CD14-positive monocyte (primary cell): ENCODE results near the gene FNDC10. TPM values are rescaled to one million over a fixed set of nuclear protein-coding genes. Genes with fewer than 3 reads are reported as not detected.

Experiments used
- DNase-seq, 3 donors: peaks; one replicate each; pipeline ENCODE4 v3.0.0-alpha.2; 2011 to 2022
- H2AFZ ChIP-seq: 2 replicates; pipeline ENCODE4 v1.6.0; 2012; ENCODE audit warnings: mild to moderate bottlenecking, low read depth, low read length, inconsistent platforms; ENCODE audit not compliant: insufficient read depth, poor library complexity, severe bottlenecking
- H3K27ac ChIP-seq, 2 donors: 1 replicate in 1 of 2; 2 replicates in 1 of 2; pipeline ENCODE4 v1.5.1; 2012 to 2013; ENCODE audit warnings: low read length in 2 of 2, control low read depth in 1 of 2, inconsistent platforms in 1 of 2, low read depth in 1 of 2, mild to moderate bottlenecking in 1 of 2
- H3K27me3 ChIP-seq, 2 donors: one replicate each; pipeline versions ENCODE4 v1.6.0 to v1.6.1; 2011 to 2013; ENCODE audit warnings: low read length in 2 of 2; ENCODE audit not compliant: control insufficient read depth in 2 of 2, insufficient read depth in 2 of 2
- H3K36me3 ChIP-seq, 2 donors: replicated peaks in 1 of 2; 1 replicate in 1 of 2; 2 replicates in 1 of 2; pipeline versions ENCODE4 v1.5.1 to v1.6.1; 2012 to 2013; ENCODE audit warnings: low read length in 2 of 2, control low read depth in 1 of 2, inconsistent platforms in 1 of 2, mild to moderate bottlenecking in 1 of 2; ENCODE audit not compliant: insufficient read depth in 2 of 2, control insufficient read depth in 1 of 2
- H3K4me1 ChIP-seq, 2 donors: 1 replicate in 1 of 2; 2 replicates in 1 of 2; pipeline versions ENCODE4 v1.5.1 to v1.6.1; 2012 to 2013; ENCODE audit warnings: low read length in 2 of 2, control low read depth in 1 of 2, inconsistent platforms in 1 of 2, mild to moderate bottlenecking in 1 of 2, moderate library complexity in 1 of 2; ENCODE audit not compliant: insufficient read depth in 2 of 2, control insufficient read depth in 1 of 2
- H3K4me2 ChIP-seq: replicated peaks from 2 replicates; pipeline ENCODE3; 2012; ENCODE audit warnings: low read length, moderate library complexity, mild to moderate bottlenecking; ENCODE audit not compliant: poor library complexity, severe bottlenecking; ENCODE audit errors: extremely low read depth
- H3K4me3 ChIP-seq, 3 experiments: fragments of 200-600 bp in 1 of 3; sonication (generic) in 1 of 3; replicated peaks in 1 of 3; 1 replicate in 2 of 3; 2 replicates in 1 of 3; pipeline ENCODE4 v1.5.1; 2011 to 2013; ENCODE audit warnings: low read length in 3 of 3, mild to moderate bottlenecking in 3 of 3, control low read depth in 2 of 3, low read depth in 2 of 3, inconsistent platforms in 1 of 3, moderate library complexity in 1 of 3
- H3K79me2 ChIP-seq: 2 replicates; pipeline ENCODE4 v1.6.0; 2012; ENCODE audit warnings: mild to moderate bottlenecking, control low read depth, inconsistent platforms, low read length, moderate library complexity; ENCODE audit not compliant: insufficient read depth
- H3K9ac ChIP-seq: 2 replicates; pipeline ENCODE4 v1.6.0; 2017; ENCODE audit warnings: low read length, mild to moderate bottlenecking; ENCODE audit not compliant: insufficient read depth, poor library complexity, severe bottlenecking
- H3K9me3 ChIP-seq, 2 donors: replicated peaks in 1 of 2; 1 replicate in 1 of 2; 2 replicates in 1 of 2; pipeline versions ENCODE4 v1.5.1 to v1.6.1; 2012 to 2013; ENCODE audit warnings: low read length in 2 of 2, control low read depth in 1 of 2; ENCODE audit not compliant: control insufficient read depth in 1 of 2, insufficient read depth in 1 of 2
- H4K20me1 ChIP-seq: 2 replicates; pipeline ENCODE4 v1.6.0; 2012; ENCODE audit warnings: mild to moderate bottlenecking, low read length, control low read depth, moderate library complexity; ENCODE audit not compliant: insufficient read depth
- H3K27ac Mint-ChIP-seq, 7 donors: one replicate each; pipeline ENCODE4 v1.8.0; 2020; ENCODE audit warnings: mild to moderate bottlenecking in 7 of 7, mixed read lengths in 7 of 7, moderate library complexity in 6 of 7, inconsistent platforms in 2 of 7
- H3K27me3 Mint-ChIP-seq, 3 donors: one replicate each; pipeline ENCODE4 v1.8.0; 2021 to 2022; ENCODE audit warnings: low read depth in 3 of 3, mild to moderate bottlenecking in 3 of 3, mixed read lengths in 3 of 3, moderate library complexity in 3 of 3, inconsistent platforms in 1 of 3
- H3K36me3 Mint-ChIP-seq, 2 donors: one replicate each; pipeline ENCODE4 v1.8.0; 2020; ENCODE audit warnings: mixed read lengths in 2 of 2, inconsistent platforms in 1 of 2, mild to moderate bottlenecking in 1 of 2
- H3K4me1 Mint-ChIP-seq: one replicate; pipeline ENCODE4 v1.8.0; 2020; ENCODE audit warnings: mild to moderate bottlenecking, mixed read lengths
- H3K4me3 Mint-ChIP-seq, 2 donors: one replicate each; pipeline ENCODE4 v1.8.0; 2020; ENCODE audit warnings: mild to moderate bottlenecking in 2 of 2, mixed read lengths in 2 of 2, moderate library complexity in 1 of 2
- H3K9me3 Mint-ChIP-seq, 7 donors: one replicate each; pipeline ENCODE4 v1.8.0; 2020 to 2022; ENCODE audit warnings: mixed read lengths in 7 of 7, mild to moderate bottlenecking in 6 of 7, moderate library complexity in 6 of 7, inconsistent platforms in 2 of 7
- WGBS: methylation state at CpG from one replicate; pipeline ENCODE4 v1.1.5; 2013; ENCODE audit warnings: missing lambda C conversion rate; ENCODE audit not compliant: insufficient coverage; 5-methylcytosine and 5-hydroxymethylcytosine counted together
- intact Hi-C, 2 donors: fragments of 100-400 bp; cut with micrococcal nuclease; formaldehyde crosslinking; loops; one replicate each; pipeline versions ENCODE4 v1.15.0 to v1.15.1; 2023
- polyA plus RNA-seq, 3 donors: library from polyadenylated mRNA; depleted of rRNA in 1 of 3; unstranded in 2 of 3; stranded (reverse) in 1 of 3; fragments of 300-500 nt in 2 of 3; fragments of >200 nt in 1 of 3; fragmentation: Illumina TruSeq in 2 of 3; gene quantifications; 1 replicate in 2 of 3; 2 replicates in 1 of 3; pipeline ENCODE4 v1.2.3, GENCODE V29; 2012 to 2021
- TF ChIP-seq, protein P1 (sequence below): fragments of 200-600 bp; IDR thresholded peaks from one replicate; pipeline ENCODE4 v1.8.0; 2022; ENCODE audit warnings: antibody characterized with exemption, mild to moderate bottlenecking

Gene FNDC10
- polyA plus RNA-seq, 3 donors: 0.46 to 3.4 (median 1.5) TPM

- intact Hi-C loops: no loop called here
These were observed 5.8 kb upstream of the FNDC10 start for GRCh38 chr1:1605724-1606123.

DNA sequence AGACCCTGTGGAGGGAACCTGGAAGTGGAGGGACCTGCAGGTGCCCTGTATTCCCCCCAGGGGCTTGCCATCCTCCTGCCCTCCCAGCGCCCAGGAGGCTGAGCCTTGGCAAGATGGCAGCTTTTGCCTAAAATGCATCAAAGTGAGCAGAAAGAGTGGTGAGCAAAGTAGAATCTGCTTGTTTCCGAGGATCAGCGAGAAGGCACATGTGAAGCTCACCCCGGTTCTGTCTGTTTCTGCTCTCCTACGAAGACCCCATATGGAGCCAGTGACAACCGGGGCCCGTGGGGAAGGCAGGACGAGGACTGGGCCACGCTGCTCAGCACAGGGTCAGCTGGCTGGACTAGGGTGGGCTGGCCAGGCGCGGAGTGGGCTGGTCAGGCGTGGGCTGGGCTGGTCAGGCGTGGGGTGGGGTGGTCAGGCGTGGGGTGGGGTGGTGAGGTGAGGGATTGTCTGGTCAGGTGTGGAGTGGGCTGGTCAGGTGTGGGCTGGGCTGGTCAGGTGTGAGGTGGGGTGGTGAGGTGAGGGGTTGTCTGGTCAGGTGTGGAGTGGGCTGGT lies 5.2 kb upstream of the FNDC10 start:
- H3K9me3 Mint-ChIP-seq: peaks cover 0 to 2% (median 0%) of the 10 kb centered on the region in 7 donors
- no peak overlapping the region for H2AFZ ChIP-seq
- H3K36me3 ChIP-seq: no peaks in the 10 kb centered on the region
- H3K4me2 ChIP-seq: no peak overlapping the region
- H3K27ac Mint-ChIP-seq: no peak overlapping the region
- peaks cover 0 to 3% of the 10 kb centered on the region in 2 donors for H3K36me3 Mint-ChIP-seq
- 98% methylated on average over 10 of the region's 14 CpGs for WGBS
- intact Hi-C loops: no loop called here
- H3K79me2 ChIP-seq: no peaks in the 10 kb centered on the region
- no peaks in the 10 kb centered on the region for H4K20me1 ChIP-seq
- no peak overlapping the region for H3K27ac ChIP-seq
- TF ChIP-seq, protein P1, sequence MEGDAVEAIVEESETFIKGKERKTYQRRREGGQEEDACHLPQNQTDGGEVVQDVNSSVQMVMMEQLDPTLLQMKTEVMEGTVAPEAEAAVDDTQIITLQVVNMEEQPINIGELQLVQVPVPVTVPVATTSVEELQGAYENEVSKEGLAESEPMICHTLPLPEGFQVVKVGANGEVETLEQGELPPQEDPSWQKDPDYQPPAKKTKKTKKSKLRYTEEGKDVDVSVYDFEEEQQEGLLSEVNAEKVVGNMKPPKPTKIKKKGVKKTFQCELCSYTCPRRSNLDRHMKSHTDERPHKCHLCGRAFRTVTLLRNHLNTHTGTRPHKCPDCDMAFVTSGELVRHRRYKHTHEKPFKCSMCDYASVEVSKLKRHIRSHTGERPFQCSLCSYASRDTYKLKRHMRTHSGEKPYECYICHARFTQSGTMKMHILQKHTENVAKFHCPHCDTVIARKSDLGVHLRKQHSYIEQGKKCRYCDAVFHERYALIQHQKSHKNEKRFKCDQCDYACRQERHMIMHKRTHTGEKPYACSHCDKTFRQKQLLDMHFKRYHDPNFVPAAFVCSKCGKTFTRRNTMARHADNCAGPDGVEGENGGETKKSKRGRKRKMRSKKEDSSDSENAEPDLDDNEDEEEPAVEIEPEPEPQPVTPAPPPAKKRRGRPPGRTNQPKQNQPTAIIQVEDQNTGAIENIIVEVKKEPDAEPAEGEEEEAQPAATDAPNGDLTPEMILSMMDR: no peak
- no peak overlapping the region for H3K4me3 Mint-ChIP-seq
- DNase-seq: peak in 1 of 3 donors; percentile 5
- H3K27me3 Mint-ChIP-seq: peaks cover 2 to 6% (median 4%) of the 10 kb centered on the region in 3 donors
- H3K4me1 ChIP-seq: peaks cover 35 to 49% of the 10 kb centered on the region in 2 donors
- H3K27me3 ChIP-seq: peaks cover 0 to 4% of the 10 kb centered on the region in 2 donors
- H3K9me3 ChIP-seq: no peaks in the 10 kb centered on the region
- no peak overlapping the region for H3K9ac ChIP-seq
- peaks cover 34% of the 10 kb centered on the region for H3K4me1 Mint-ChIP-seq
- H3K4me3 ChIP-seq: no peak overlapping the region

More at GRCh38 chr1:1605724-1606123, 5.8 kb upstream of the FNDC10 start:
- Histone ChIP-seq H3K4me2 (no peak overlapping the region), H3K9ac (no peak overlapping the region), H2AFZ (no peak overlapping the region), H3K27ac (no peak overlapping the region), H3K9me3 (no peaks in the 10 kb centered on the region), H3K4me3 (no peak overlapping the region), H3K4me1 (peaks cover 30 to 43% of the 10 kb centered on the region in 2 donors), H3K27me3 (peaks cover 0 to 1% of the 10 kb centered on the region in 2 donors), H3K79me2 (no peaks in the 10 kb centered on the region), H4K20me1 (no peaks in the 10 kb centered on the region), H3K36me3 (no peaks in the 10 kb centered on the region)
- Mint-ChIP-seq H3K4me3 (no peak overlapping the region), H3K9me3 (peaks cover 0 to 2% (median 0%) of the 10 kb centered on the region in 7 donors), H3K27me3 (peaks cover 2 to 4% (median 2%) of the 10 kb centered on the region in 3 donors), H3K27ac (no peak overlapping the region), H3K4me1 (peaks cover 32% of the 10 kb centered on the region), H3K36me3 (peaks cover 2 to 3% of the 10 kb centered on the region in 2 donors)
- DNase-seq: peak in 1 of 3 donors; percentile 4
- TF ChIP-seq, protein P1: no peak
- 93% methylated on average over 14 of the region's 17 CpGs for WGBS
